Uterus (tissue), 2 donors: Measurements from ENCODE around the gene METTL2B.
A peak's percentile ranks its signal among the peaks of the same experiment; 100 is the strongest.

Source experiments
- POLR2A ChIP-seq, 2 donors: fragments of 450-650 bp; IDR thresholded peaks; one replicate each; pipeline ENCODE4 v1.6.1; 2016; ENCODE audit warnings: antibody characterized with exemption in 2 of 2, mild to moderate bottlenecking in 1 of 2, moderate library complexity in 1 of 2
- TF ChIP-seq, protein P1 (sequence below), 4 experiments: fragments of 200-600 bp in 2 of 4; fragments of 450-650 bp in 2 of 4; sonication (generic) in 2 of 4; IDR thresholded peaks; one replicate each; pipeline ENCODE4 v1.5.1; 2016 to 2019; ENCODE audit warnings: antibody characterized with exemption in 4 of 4, mild to moderate bottlenecking in 2 of 4, moderate library complexity in 1 of 4

- TF ChIP-seq, protein P1, sequence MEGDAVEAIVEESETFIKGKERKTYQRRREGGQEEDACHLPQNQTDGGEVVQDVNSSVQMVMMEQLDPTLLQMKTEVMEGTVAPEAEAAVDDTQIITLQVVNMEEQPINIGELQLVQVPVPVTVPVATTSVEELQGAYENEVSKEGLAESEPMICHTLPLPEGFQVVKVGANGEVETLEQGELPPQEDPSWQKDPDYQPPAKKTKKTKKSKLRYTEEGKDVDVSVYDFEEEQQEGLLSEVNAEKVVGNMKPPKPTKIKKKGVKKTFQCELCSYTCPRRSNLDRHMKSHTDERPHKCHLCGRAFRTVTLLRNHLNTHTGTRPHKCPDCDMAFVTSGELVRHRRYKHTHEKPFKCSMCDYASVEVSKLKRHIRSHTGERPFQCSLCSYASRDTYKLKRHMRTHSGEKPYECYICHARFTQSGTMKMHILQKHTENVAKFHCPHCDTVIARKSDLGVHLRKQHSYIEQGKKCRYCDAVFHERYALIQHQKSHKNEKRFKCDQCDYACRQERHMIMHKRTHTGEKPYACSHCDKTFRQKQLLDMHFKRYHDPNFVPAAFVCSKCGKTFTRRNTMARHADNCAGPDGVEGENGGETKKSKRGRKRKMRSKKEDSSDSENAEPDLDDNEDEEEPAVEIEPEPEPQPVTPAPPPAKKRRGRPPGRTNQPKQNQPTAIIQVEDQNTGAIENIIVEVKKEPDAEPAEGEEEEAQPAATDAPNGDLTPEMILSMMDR (IDR thresholded peaks at IDR 0.05): peak in 1 of 4 experiments; percentile 5
- peak; percentile 68 to 78 for TF ChIP-seq POLR2A (IDR thresholded peaks at IDR 0.05)
Measured at GRCh38 chr7:128455543-128456254, 20.8 kb upstream of the METTL2B start, which contains the start of gene HILPDA.
